HEK293 (cell line): ENCODE data around the gene METTL17.
A peak's percentile ranks its signal among the peaks of the same experiment; 100 is the strongest.

Experiments used
- CTCF ChIA-PET: fragments of 350-600 bp; formaldehyde crosslinking; extraction: SDS; loops from one replicate; lab custom pipeline; 2021; ENCODE audit warnings: antibody characterized with exemption; lab: Yijun Ruan, JAX
- POLR2A ChIA-PET: fragments of 300-600 bp; formaldehyde crosslinking; extraction: SDS; loops from one replicate; lab custom pipeline; 2020; ENCODE audit warnings: antibody characterized with exemption, inconsistent platforms; lab: Yijun Ruan, JAX
- H3K27ac ChIP-seq: fragments of 200-500 bp; sonication (Bioruptor generic); 2 replicates; pipeline ENCODE4 v1.5.1; 2014; ENCODE audit warnings: low read depth, low read length, control low read depth, inconsistent platforms; ENCODE audit errors: extremely low read depth
- H3K36me3 ChIP-seq, 2 experiments: fragments of 200-500 bp in 1 of 2; sonication (Bioruptor generic) in 1 of 2; 1 replicate in 1 of 2; 2 replicates in 1 of 2; pipeline ENCODE4 v1.5.1; 2014 to 2017; ENCODE audit warnings: inconsistent platforms in 2 of 2, low read length in 2 of 2; ENCODE audit not compliant: control insufficient read depth in 2 of 2, insufficient read depth in 1 of 2
- H3K4me1 ChIP-seq: fragments of 200-500 bp; sonication (Bioruptor generic); 2 replicates; pipeline ENCODE4 v1.5.1; 2014; ENCODE audit warnings: mild to moderate bottlenecking, low read length, inconsistent platforms; ENCODE audit not compliant: control insufficient read depth, insufficient read depth
- H3K4me3 ChIP-seq: 2 replicates; pipeline ENCODE4 v1.5.1; 2011; ENCODE audit warnings: low read depth, mild to moderate bottlenecking, control low read depth, low read length, moderate library complexity
- H3K9me3 ChIP-seq: fragments of 200-500 bp; sonication (Bioruptor generic); 2 replicates; pipeline ENCODE4 v1.5.1; 2014; ENCODE audit warnings: low read depth, low read length, inconsistent platforms; ENCODE audit not compliant: control insufficient read depth, insufficient read depth
- CTCF ChIP-seq: fragments of 450-650 bp; formaldehyde crosslinking; IDR thresholded peaks from 2 replicates; pipeline ENCODE4 v1.5.1; 2016; ENCODE audit warnings: missing biosample characterization, missing genetic modification characterization
- ELK4 ChIP-seq: IDR thresholded peaks from 2 replicates; pipeline ENCODE4 v1.6.1; 2011; ENCODE audit warnings: mild to moderate bottlenecking, low read depth, low read length, borderline replicate concordance
- INSM2 ChIP-seq: fragments of 450-650 bp; formaldehyde crosslinking; IDR thresholded peaks from 2 replicates; pipeline ENCODE4 v1.5.1; 2016; ENCODE audit warnings: missing biosample characterization, missing genetic modification characterization
- KLF16 ChIP-seq: fragments of 450-650 bp; formaldehyde crosslinking; IDR thresholded peaks from 2 replicates; pipeline ENCODE4 v1.5.1; 2017; ENCODE audit warnings: missing biosample characterization, missing genetic modification characterization
- KLF9 ChIP-seq: fragments of 450-650 bp; formaldehyde crosslinking; IDR thresholded peaks from 2 replicates; pipeline ENCODE4 v1.5.1; 2016; ENCODE audit warnings: missing biosample characterization, missing genetic modification characterization, low read depth
- PATZ1 ChIP-seq: fragments of 450-650 bp; formaldehyde crosslinking; IDR thresholded peaks from 2 replicates; pipeline ENCODE4 v1.5.1; 2016; ENCODE audit warnings: missing biosample characterization, missing genetic modification characterization
- TCF7L2 ChIP-seq: IDR thresholded peaks from 2 replicates; pipeline ENCODE4 v1.6.1; 2011; ENCODE audit warnings: low read depth, mild to moderate bottlenecking, inconsistent platforms, low read length, moderate library complexity, borderline replicate concordance
- YY2 ChIP-seq: fragments of 450-650 bp; formaldehyde crosslinking; IDR thresholded peaks from 2 replicates; pipeline ENCODE4 v1.5.1; 2016; ENCODE audit warnings: missing biosample characterization, missing genetic modification characterization
- ZBTB17 ChIP-seq: fragments of 450-650 bp; formaldehyde crosslinking; IDR thresholded peaks from 2 replicates; pipeline ENCODE4 v1.5.1; 2016; ENCODE audit warnings: missing biosample characterization, missing genetic modification characterization
- ZBTB26 ChIP-seq: fragments of 450-650 bp; formaldehyde crosslinking; optimal IDR thresholded peaks from 2 replicates; pipeline ENCODE3; 2016; ENCODE audit warnings: missing biosample characterization, mild to moderate bottlenecking, missing genetic modification characterization
- ZBTB8A ChIP-seq: fragments of 450-650 bp; formaldehyde crosslinking; IDR thresholded peaks from 2 replicates; pipeline ENCODE4 v1.5.1; 2016; ENCODE audit warnings: missing biosample characterization, missing genetic modification characterization
- ZNF324 ChIP-seq: fragments of 450-650 bp; formaldehyde crosslinking; IDR thresholded peaks from 2 replicates; pipeline ENCODE4 v1.5.1; 2016; ENCODE audit warnings: missing biosample characterization, missing genetic modification characterization
- ZNF362 ChIP-seq: fragments of 450-650 bp; formaldehyde crosslinking; IDR thresholded peaks from 2 replicates; pipeline ENCODE4 v1.5.1; 2016; ENCODE audit warnings: missing biosample characterization, missing genetic modification characterization
- ZNF518A ChIP-seq: fragments of 450-650 bp; formaldehyde crosslinking; conservative IDR thresholded peaks from 2 replicates; pipeline ENCODE4 v1.5.1; 2016; ENCODE audit warnings: low read depth, missing biosample characterization, missing genetic modification characterization
- ZNF560 ChIP-seq: fragments of 450-650 bp; formaldehyde crosslinking; IDR thresholded peaks from 2 replicates; pipeline ENCODE4 v1.5.1; 2017; ENCODE audit warnings: missing biosample characterization, missing genetic modification characterization, borderline replicate concordance
- ZNF658 ChIP-seq: fragments of 450-650 bp; formaldehyde crosslinking; IDR thresholded peaks from 2 replicates; pipeline ENCODE4; 2016; ENCODE audit warnings: missing biosample characterization, missing genetic modification characterization
- ZNF692 ChIP-seq: fragments of 450-650 bp; formaldehyde crosslinking; IDR thresholded peaks from 2 replicates; pipeline ENCODE4 v1.5.1; 2016; ENCODE audit warnings: missing biosample characterization, missing genetic modification characterization
- ZNF843 ChIP-seq: fragments of 450-650 bp; formaldehyde crosslinking; IDR thresholded peaks from 2 replicates; pipeline ENCODE4 v1.5.1; 2016; ENCODE audit warnings: missing biosample characterization, missing genetic modification characterization
- ZXDB ChIP-seq: fragments of 450-650 bp; formaldehyde crosslinking; IDR thresholded peaks from 2 replicates; pipeline ENCODE4 v1.5.1; 2016; ENCODE audit warnings: missing biosample characterization, missing genetic modification characterization

METTL17 gene

GRCh38 chr14:20989787-20990600 is at the start of gene METTL17:
METTL17 (plus strand) TSS chr14:20989980; CDS start chr14:20990003, 23 bp downstream.
- H3K9me3 ChIP-seq, result no peaks in the 10 kb centered on the region
- peak within 1 kb of the TSS; percentile 94 for H3K4me3 ChIP-seq
- POLR2A ChIA-PET, result no interaction called here
- H3K36me3 ChIP-seq, result peaks cover 30 to 37% of the 10 kb centered on the region in 2 experiments
- H3K4me1 ChIP-seq, result 0 out of 2 replicates have a peak, but pooled peaks cover 2% of the 10 kb centered on the region
- H3K27ac ChIP-seq, result peak within 1 kb of the TSS; percentile 76
- CTCF ChIA-PET, result interaction anchor here (1.2 to 2.2 kb wide), 2 partner anchors 19 to 114 kb away, joined by 3 to 15 read pairs; no protein-coding TSS in a partner anchor
- peak; percentile 87 for TF ChIP-seq ZBTB17
- peak; percentile 24 for TF ChIP-seq ZBTB8A
- TF ChIP-seq PATZ1 (tag by site-specific recombination), result peak; percentile 58; the same call in 1 of the 2 replicates
- TF ChIP-seq ZBTB26 (tag by site-specific recombination), result peak; percentile 24
- TF ChIP-seq CTCF (tag by site-specific recombination), result peak; percentile 85
- TF ChIP-seq TCF7L2, result no peak
- TF ChIP-seq ZNF324 (tag by site-specific recombination), result no peak
- no peak for TF ChIP-seq ZNF658 (tag by site-specific recombination)
- no peak; the same call in 1 of the 2 replicates for TF ChIP-seq KLF9 (tag by site-specific recombination)
- TF ChIP-seq YY2 (tag by site-specific recombination), result peak; percentile 92
- TF ChIP-seq ZNF843 (tag by site-specific recombination), result 0 out of 2 replicates have a peak, but pooled peaks have one; percentile 19
- peak; percentile 88 for TF ChIP-seq ZXDB (tag by site-specific recombination)
- TF ChIP-seq ZNF362 (tag by site-specific recombination), result no peak
- peak; percentile 88 for TF ChIP-seq ZNF692
- TF ChIP-seq INSM2 (tag by site-specific recombination), result no peak
- TF ChIP-seq ZNF518A (tag by site-specific recombination), result peak; percentile 99
- no peak for TF ChIP-seq ELK4
- no peak for TF ChIP-seq ZNF560
- 0 out of 2 replicates have a peak, but pooled peaks have one; percentile 62 for TF ChIP-seq KLF16 (tag by site-specific recombination)
